ENCODE results near the gene LRRC61.
"Not testable (repeated sequence)": the region's sequence is repeated elsewhere in the genome, so short reads cannot be mapped to it uniquely, and the experiment has no call there.

The LRRC61 gene

DNA sequence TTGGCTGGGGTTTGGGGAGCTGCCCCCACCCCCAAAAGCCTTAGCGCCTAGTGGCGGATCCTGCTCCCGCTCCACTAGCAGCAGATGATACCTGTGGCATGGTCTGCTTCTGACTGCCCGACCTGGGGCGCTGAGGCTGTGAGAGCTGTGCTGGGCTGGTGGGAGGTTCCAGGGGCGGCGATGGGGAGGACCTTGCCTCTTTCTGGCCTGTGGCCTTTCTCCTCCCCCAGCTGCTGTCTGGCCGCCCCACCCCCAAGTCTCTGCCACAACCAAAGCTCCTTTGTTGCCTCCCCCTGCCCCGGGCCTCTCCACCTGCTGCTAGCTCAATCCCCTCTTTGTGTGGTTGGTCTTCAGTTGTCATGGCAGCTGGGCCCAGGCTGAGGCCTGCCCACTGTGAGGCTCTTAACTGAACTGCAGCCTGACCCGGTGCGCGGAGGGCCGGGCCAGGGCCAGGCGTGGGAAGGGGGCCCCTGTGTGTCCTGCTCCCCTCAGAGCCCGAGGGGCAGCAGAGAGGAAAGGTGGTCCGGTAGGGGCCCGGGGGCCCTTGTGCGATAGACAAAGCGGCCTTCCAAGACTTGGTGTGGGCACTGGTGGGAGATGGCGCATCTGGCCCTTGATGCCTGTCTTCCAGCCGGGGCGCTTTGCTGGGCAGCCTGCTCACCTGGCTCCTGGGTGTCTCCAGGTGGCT is 60.7 kb downstream of the LRRC61 start:
- H3K27ac ChIP-seq = no peak overlapping the region
- H3K4me3 ChIP-seq = no peak overlapping the region
- DNase-seq = peak in 1 of 2 donors; percentile 54
- H3K9me3 ChIP-seq = no peaks in the 10 kb centered on the region
- no peak for TF ChIP-seq CTCF (IDR thresholded peaks at IDR 0.05)
- H3K4me1 ChIP-seq = peaks cover 0 to 40% (median 6%) of the 10 kb centered on the region in 4 donors
- H3K27me3 ChIP-seq = no peaks in the 10 kb centered on the region
- intact Hi-C loops (cut with DNase I; ENCODE audit: low total_unique reads) = loop anchor here (5.0 kb wide), 1 partner anchor 47 kb away; no protein-coding TSS in a partner anchor
- H3K36me3 ChIP-seq = peaks cover 0 to 2% (median 0%) of the 10 kb centered on the region in 3 donors

DNA sequence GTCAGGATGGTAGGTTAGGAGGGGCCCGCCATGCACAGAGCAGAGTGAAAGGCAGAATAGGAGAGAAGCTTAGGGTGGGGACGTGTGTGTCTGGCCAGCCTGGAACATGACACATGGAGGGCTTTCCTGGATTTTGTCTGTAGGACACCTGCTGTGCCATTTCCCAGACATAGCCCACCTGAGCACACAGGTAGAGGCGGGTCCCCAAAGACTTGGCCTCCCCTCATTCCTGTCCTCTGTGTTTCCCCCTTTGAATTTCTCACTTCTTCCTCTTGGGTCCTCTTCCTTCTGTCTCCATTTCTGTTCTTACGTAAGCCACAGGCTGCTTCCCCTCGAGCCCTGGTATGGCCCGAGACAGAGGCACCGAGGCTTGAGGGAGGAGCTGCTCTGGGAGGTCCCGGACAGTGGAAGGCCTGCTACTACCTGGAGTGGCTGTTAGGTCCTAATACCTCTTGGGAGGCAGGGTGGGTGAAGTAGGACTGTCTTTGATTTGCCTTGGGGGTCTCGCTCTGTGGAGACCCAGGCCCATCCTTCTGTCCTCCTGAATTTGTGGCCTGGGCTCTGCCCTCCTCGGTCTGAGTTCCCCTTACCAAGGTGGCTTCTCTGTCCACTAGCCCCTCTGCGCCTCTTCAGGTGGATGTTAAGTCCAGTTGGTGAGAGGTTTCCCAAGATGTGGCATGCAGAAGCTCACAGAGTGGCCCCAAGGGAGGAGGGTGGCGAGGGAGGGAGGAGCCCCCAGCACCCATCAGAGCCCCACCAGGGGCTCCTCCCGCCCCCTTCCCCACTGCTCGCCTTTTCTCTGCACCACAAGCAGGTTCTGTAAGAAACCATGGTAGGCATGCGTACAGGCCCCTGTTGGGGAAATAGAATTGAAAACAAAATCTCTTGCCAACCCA is 61.5 kb downstream of the LRRC61 start:
- intact Hi-C loops (cut with DNase I; ENCODE audit: low total_unique reads) = loop anchor here (5.0 kb wide), 1 partner anchor 47 kb away; no protein-coding TSS in a partner anchor
- Histone ChIP-seq H3K9me3 (no peaks in the 10 kb centered on the region), H3K4me1 (peaks cover 0 to 42% (median 8%) of the 10 kb centered on the region in 4 donors), H3K27me3 (no peaks in the 10 kb centered on the region), H3K27ac (no peak overlapping the region), H3K4me3 (no peak overlapping the region), H3K36me3 (peaks cover 0 to 4% (median 0%) of the 10 kb centered on the region in 3 donors)
- no peak for TF ChIP-seq CTCF (IDR thresholded peaks at IDR 0.05)
- no peak for DNase-seq

DNA sequence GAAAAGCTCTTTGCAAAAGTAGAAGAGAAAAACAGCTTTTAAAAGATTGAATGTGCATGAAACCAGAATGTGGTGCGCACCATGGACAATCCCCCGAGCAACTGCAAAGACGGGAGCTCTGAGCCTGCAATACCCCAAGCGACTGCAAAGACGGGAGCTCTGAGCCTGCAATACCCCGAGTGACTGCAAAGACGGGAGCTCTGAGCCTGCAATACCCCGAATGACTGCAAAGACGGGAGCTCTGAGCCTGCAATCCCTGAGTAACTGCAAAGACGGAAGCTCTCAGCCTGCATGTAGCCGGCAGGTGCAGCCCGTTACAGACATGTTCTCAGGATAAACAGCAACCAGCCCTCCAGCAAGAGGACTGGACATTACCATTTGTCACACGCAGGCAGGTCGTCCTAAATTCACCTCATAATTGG is 62.2 kb downstream of the LRRC61 start:
- peaks cover 0 to 9% (median 5%) of the 10 kb centered on the region in 3 donors for H3K36me3 ChIP-seq
- intact Hi-C loops (cut with DNase I; ENCODE audit: low total_unique reads) = no loop called here
- TF ChIP-seq CTCF (IDR thresholded peaks at IDR 0.05) = no peak
- peaks cover 0 to 35% (median 5%) of the 10 kb centered on the region in 4 donors for H3K4me1 ChIP-seq
- no peak overlapping the region for H3K4me3 ChIP-seq
- no peak for DNase-seq
- H3K27ac ChIP-seq = no peak overlapping the region
- no peaks in the 10 kb centered on the region for H3K9me3 ChIP-seq
- no peaks in the 10 kb centered on the region for H3K27me3 ChIP-seq

DNA sequence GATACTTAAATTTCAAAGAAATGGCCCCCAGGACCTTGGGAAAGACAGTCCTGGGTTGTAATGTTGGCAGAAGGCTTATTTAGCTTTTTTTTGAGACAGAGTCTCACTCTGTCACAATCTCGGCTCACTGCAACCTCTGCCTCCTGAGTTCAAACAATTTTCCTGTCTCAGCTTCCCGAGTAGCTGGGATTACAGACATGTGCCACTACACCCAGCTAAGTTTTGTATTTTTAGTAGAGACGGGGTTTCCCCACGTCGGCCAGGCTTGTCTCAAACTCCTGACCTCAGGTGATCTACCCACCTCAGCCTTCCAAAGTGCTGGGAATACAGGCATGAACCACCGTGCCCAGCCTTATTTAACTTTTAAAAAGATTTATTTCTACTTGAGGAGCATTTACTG is 62.7 kb downstream of the LRRC61 start:
- DNase-seq; intact Hi-C loops (cut with DNase I; ENCODE audit: low total_unique reads); H3K9me3 ChIP-seq; H3K4me3 ChIP-seq; H3K27ac ChIP-seq; H3K27me3 ChIP-seq; H3K36me3 ChIP-seq: not testable (repeated sequence)
- peaks cover 0 to 30% (median 3%) of the 10 kb centered on the region in 4 donors for H3K4me1 ChIP-seq

Data from tibial artery (tissue), 4 donors.